GM21619 (cell line): ENCODE data around the gene ZC3H13.

ENCODE experiments used
- ATAC-seq: cut with Tn5 transposase; IDR thresholded peaks from one replicate; pipeline ENCODE4 v1.9.1; 2021; ENCODE audit not compliant: unreplicated experiment

Gene ZC3H13

DNA sequence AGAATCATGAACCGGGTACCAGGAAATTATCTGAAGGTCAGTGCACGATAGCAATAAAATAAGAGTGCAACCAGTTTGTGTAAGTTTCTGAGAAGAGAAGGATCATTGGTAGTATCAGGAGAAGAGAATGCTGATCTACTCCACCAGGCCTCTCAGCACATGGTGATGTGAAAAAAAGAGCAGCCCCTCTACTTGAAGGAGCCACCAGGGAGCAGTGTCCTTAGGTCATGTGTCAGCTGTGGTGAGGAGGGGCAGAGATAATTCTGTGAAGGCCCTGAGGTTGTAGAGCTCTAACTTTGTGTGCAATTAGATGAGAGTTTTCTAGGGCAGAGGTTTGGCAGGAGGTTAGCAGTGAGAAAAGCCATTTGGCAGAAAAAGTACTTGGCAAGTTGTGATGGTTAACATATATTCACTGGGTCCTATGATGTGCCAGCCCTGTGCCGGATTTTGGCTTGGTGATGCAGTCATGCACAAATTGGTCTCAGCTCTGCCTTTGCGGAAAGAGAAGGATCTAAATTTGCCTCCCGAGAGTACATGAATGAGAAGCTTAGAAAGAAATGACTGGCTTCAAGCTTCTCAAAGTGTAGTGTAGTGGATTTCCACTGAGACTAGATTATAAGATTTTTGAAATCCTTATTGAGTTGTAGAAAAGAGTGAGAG lies 19.2 kb upstream of the ZC3H13 start:
- peak; percentile 89 for ATAC-seq

DNA sequence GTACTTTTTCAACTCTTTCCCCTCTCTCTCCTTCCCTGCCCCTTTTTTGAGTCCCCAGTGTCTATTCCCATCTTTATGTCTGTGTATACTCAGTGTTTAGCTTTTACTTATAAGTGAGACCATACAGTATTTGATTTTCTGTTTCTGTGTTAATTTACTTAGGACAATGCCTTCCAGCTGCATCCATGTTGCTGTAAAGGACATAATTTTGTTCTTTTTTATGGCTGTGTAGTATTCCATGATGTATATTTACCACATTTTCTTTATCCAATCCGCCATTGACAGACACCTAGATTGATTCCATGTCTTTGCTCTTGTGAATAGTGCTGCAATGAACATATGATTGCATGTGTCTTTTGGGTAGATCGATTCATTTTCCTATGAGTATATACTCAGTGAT lies 10.7 kb upstream of the ZC3H13 start:
- ATAC-seq, result no peak

DNA sequence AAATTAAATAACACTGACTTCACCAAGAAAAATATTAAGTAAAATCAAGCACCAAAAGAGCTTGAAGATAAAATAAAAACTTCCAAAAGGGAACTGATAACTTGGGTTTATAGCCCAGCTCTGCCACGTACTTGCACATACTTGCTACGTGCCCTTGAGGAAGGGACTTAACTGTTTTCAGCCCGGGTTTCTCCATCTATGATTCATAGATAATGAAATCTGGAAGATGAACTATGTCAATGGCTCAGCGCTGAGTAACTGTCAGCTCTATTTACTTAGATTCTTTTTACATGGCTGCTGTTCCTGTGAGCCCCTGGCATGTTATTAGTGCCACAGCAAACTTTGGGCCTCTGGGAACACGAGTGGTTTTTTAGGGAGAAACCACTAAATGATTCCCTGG lies 9.6 kb upstream of the ZC3H13 start:
- no peak for ATAC-seq

DNA sequence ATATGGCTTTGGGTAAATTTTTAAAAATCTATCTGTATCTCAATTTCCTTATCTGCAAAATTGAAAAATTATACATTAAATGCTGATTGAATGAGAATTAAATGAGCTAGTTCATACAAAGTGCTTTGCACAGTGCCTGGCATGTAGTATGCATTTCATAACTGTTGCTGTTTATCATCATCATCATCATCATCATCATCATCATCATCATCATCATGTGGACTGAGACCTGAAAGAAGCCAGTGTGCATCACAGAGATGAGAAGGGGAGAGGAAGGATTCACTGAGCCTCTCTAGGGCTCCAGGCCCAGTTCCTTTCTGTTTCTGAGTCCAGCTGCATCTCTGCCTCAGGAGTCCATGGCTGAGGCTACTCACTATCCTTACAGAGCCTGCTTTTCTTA lies 6.9 kb upstream of the ZC3H13 start:
- no peak for ATAC-seq

DNA sequence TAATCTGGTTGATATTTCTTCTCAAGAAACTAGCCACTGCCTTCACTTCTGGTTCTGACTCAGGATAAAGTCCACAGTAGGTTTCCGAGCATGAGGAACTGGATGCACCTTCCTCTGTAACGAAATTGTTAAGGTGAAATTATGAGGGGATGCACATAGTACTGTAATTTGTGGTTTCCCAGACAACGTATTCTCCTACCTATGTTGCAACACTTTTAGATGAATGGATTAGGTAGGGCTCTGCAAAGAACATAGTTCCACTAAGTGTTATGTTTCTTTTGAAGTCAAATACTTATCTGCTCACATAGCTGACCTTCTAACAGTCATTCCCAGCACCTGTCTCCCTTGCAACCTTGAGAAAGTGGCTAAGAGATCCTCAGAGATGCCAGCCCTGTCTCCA lies 5.7 kb upstream of the ZC3H13 start:
- ATAC-seq, result no peak

DNA sequence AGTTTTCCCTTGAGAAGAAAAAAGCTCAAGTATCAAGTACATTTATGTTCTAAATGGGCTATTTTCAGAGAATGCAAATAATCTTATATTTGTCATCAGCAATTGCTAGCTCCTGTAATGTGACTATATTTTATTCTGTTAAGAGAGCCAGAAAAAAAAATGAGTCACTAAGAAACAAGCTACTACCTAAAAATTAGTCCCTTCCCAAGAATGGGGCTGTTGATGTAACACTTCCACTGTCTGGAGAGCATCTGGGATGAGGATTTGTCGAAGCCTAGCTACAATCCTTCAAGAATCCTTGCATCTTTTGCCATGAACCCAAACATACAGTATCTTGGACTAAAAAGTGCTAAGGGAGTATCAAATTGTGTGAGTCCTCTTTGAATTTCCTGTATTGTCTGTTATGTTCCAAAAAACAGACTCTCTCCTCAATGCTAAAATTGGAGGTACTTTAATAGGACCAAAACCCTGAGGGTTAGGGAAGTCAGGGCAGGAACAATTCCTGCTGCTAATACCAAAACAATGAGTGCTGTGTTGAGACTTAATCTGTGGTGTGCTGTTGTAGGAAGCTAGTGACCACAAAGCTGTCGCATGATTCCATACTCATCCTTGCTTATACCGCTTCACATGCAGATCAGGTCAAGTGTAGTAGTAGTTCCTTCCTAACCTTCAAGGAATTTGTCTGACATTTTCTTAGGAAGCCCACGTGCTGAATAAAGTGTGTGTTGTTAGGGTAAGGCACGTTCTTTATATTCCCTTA lies 4.9 kb upstream of the ZC3H13 start:
- ATAC-seq, result no peak

DNA sequence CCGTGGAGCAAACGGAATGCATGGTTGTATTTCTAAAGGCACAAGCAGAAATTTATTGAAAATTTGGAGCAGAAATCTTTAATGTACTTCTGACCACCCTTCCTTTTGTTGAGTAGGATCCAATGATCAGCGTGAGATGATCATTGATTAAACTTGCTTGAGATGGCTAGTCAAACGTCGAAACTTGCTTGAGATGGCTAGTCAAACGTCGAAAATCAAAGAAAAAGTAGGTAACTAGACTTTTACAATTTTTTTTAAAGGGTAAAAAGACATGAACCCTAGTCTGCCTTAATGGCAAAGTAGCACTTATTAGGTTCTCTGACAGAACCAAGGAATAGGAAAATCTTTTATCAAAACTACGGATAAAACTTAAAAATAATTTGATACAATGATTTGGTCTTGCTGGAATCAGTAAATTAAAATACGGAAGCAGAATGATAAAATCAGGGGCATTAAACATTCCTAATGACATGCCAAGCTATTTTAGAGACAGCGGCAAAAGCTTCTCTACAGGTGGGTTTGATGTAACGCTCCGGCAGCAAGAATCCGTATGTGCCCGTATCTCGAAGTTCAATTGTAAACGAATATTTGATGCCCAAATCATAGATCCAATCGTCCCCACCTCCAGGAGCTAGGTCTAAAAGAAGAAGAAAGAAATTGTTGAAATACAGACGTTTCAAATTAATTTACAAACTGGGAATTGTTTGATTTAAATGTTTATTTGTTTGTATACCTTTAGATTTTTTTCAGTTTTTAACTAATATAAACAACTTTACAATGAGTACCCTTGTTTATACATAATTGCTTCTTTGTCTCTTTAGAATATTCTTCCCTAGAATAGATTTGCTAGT lies 841 bp upstream of the ZC3H13 start:
- no peak for ATAC-seq

DNA sequence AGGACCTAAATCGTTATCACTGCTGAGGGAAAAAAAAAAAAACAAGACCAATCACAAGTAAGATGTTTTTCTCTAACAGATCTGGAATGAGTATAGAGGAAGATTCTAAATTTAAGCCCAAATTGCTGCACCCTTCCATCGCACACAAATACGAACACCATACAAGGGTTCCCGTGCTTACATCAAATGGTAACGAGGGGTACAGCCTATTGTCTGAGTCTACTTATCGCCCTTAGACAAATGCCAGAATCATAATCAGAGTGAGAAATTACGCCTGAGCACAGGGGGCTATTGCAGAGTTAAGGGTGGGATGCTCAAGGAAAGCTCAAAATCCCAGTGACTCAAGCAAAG lies 603 bp downstream of the ZC3H13 start:
- ATAC-seq, result no peak

DNA sequence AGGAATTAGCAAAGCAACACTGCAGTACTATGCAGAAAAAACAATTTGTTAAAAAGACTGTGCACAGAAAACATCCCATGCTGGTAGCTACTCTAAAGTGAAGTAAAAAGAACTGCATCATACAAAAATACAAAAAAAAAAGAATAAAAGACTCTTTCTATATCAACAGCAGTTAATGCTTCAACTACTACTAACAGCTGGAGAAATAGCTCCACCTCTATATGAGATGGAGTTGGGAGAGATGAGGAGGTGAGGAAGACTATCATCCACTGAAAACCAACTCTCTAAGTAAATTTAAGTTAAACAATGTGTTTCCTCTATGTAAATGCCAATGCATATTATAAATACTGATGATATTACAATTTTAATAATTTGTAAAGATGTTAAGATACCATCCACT lies 1.8 kb downstream of the ZC3H13 start:
- ATAC-seq, result no peak

DNA sequence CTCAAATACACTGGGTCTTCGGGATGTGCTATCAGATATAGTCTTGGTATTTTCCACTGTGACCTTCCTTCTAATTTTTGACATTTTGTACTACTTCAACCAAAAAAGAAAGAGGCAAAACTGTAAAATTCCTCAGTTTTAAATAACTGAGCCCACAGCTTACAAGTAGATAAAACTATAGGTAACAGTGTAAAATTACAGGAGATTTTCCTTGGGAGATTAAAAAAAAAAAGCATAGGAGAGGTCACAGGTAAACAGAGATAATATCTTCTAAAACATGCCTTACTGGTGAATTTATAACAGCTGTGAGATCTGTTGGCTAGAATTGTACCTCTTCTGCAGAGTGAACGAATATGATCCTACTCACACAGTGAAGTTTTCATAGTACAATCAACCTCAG lies 7.1 kb downstream of the ZC3H13 start:
- no peak for ATAC-seq

DNA sequence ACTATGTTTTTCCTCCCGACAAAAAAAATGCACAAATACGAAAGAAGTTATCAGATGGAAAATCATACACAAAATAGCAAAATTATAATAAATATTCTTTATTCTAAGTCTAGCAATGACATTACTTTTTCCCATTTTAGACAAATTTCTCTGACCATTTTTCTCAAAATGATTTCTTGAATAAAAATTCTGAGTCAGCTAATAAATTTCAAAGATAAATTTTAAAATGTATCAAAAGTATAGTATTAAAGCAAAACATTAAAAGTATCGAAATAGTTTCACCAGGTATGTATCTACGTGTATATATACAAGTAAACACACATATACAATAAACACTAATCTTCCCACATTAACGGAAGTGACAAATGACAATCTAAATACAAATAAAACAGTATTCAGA lies 8.9 kb downstream of the ZC3H13 start:
- ATAC-seq, result no peak

DNA sequence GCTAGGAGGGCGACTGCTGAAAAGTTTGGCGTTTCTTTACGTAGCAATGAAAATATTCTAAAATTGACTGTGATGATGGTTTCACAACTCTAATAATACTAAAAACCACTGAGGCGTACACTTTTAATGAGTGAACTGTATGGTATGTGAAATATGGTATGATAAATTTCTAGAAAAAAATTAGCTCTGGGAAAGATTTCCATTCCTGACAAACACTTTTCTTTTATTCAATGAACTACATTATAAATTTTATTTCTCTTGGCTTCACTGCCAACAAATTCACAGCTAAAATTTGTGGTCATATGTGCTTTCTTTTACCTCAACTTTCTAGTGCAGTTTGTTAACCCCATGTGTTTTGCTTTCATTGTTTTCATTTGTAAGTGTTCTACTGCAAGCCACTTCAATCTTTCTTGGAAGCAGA lies 11.1 kb downstream of the ZC3H13 start:
- no peak for ATAC-seq

DNA sequence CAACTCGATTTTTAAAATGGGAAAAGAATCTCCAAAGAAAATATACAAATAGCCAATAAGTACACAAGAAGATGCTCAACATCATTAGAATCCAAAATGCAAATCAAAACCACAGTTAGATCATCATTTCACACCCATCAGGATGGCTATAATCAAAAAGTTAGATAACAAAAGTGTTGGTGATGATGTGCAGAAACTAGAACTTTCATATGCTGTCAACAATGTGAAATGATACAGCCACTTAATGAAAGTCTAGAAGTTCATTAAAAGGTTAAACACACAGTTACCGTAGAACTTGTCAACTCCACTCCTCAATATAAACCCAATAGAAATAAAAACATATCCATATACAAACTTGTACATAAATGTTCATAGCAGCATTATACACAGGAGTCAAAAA lies 11.8 kb downstream of the ZC3H13 start:
- no peak for ATAC-seq

DNA sequence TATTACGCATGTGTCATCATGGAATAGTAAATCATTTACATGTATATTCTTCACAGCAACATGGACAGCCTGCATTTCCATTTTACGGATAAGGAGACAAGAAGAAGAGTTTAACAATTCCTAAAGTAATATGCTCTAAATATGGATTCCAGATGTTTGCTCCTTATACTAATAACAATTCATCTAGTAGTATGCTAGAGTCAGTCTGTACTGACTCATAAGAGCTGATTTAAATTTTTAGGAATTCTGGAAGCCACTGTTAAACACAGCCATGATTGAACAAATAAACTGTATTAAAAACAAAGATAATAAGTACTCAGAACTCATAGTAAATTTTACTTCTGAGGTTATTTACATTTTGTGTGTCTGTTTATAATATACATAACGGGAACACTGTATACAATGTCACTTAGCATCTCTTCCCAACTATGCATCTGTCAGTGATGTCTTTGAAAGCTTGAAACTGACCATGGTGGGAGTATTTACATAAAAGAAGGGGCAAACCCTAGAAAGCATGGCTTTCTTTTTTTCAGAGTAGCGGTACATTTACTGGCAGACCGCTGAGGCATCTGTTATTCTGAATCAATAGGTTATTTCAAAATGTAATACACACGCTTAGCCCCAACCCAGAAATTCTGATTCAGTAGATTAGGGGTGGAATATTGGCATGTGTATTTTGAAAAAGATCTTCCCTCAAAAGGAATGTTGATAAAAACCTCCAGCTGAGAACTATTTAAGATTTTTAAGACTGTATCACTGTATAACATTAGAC lies 12.9 kb downstream of the ZC3H13 start:
- no peak for ATAC-seq

DNA sequence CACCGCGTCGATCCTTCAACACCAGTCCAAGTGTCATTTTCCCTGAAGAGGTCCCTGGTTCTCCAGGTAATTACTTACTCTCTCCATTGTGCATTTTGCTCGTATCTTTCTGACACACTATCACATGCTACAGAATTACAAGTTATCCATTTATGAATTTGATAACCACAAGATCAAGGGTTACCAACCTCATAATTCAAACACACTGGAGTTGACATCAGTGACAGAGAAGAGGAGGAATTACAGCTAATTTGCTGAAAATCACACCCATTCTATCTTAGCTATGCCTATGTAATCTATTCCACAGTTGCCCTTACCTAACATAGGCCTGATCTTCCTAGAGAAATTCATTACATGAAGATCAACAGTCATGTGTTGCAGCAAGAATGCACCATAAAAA lies 14.2 kb downstream of the ZC3H13 start:
- no peak for ATAC-seq

DNA sequence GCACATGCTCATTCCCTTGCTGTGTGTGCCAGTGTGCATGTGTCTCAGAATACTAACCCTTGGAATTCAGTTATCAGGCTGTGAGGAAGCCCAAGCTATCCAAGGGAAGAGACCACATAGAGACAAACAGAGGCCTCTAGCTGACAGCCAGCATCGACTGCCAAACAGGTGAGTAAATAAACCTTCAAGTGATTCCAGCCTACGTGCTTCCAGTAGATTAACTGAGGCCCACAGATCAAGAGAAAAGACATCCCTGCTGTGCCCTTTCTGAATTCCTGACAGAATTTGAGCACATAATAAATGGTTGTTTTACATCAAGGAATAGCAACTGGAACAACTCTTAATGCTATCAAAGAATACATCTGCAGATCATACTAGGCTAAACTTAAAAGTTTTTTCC lies 17.5 kb downstream of the ZC3H13 start:
- no peak for ATAC-seq

DNA sequence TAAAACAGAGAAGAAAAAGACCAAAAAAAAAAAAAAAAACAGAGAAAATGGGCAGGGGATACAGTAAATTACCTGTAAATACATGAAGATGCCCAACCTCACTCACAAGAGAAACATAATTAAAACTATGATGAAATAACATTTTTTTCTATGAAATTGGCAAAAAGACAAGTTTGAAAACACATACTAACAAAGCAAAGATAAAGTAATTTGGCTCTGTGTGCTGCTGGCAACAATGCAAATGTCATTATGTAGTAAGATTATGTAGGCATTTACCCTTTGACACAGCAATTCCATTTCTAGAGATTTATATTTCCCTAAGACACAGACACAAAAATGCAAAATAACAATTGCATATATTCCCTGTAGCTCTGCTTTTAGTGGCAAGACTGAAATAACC lies 20.2 kb downstream of the ZC3H13 start:
- no peak for ATAC-seq

DNA sequence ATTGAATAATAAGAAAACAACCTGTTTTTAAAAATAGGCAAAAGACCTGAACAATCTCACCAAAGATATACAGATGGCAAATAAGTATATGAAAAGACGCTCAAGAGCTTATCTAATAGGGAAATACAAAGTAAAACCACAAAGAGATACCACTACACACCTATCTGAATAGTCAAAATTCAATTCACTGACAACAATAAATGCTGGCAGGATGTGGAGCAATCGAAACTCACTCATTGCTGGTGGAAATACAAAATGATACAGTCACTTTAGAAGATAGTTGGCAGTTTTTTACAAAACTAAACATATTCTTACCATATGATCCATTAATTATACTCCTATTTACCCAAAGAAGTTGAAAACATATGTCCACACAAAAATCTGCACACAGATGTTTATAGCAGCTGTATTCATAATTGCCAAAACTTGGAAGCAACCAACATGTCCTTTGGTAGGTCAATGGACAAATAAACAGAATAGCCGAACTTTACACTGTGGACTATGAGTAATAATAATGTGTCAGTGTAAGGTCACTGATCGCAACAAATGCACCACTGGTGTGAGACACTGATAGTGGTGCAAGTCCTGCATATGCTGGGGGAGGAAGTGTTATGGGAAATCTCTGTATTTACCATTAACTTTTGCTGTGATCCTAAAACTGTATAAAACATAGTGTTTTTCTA lies 20.8 kb downstream of the ZC3H13 start:
- no peak for ATAC-seq

DNA sequence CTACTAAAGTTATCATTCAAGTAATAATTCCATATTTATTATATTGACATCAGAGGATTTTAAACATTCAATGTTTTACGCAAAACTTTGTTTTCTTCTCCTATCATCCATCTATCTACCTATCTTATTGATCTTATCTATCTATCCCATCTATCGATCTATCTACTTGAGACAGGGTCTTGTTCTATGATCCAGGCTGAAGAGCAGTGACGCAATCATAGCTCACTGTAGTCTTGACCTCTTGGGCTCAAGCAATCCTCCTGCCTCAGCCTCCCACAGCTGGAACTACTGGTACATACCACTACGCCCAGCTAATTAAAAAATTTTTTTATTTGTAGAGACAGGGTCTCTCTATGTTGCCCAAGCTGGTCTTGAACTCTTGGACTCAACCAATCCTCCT lies 27.4 kb downstream of the ZC3H13 start:
- no peak for ATAC-seq

DNA sequence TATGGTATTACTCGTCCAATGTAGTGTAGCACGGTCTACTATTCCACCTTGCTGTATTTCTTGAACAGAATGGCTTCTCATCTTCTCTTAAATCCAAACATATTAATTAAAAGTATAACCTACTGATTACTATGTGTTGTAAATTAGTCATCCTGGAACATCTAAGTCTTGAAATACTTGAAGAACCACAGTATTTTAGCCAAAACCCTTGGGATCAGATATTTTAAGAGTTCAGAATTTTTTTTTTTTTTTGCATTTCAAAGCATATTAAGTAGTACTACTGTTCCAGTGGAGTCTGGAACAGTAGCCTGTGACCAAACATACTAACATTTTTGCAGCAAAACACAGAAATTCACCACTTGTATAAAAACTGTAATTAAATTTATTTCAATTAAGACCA lies 30.1 kb downstream of the ZC3H13 start:
- ATAC-seq, result no peak

DNA sequence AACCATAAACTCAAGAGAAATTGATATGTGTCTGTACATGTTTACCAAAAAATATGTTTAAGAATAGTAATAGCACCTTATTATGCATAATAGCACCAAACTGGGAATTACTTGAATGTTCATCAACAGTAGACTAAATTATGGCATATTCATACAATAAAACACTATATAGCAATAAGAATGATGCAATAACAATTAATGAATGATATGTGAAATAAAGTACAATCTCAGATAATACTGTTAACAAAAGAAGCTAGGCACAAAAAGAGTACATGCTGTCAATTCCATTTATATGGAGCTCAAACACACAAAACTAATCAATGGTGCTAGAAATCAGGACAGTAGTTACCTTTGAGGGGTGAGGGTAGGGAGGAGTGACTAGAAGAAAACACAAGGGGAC lies 36.3 kb downstream of the ZC3H13 start:
- ATAC-seq, result no peak
